CD4-positive, CD25-positive, alpha-beta regulatory T cell (primary cell): ENCODE measurements around the gene SLC38A10. TPM values are rescaled to one million over a fixed set of nuclear protein-coding genes. Genes with fewer than 3 reads are reported as not detected.

ENCODE experiments used
- ATAC-seq, 2 donors: fragments of 150-1000 bp; cut with Tn5 transposase; one replicate each; pipeline ENCODE4 v1.10.0; 2021; ENCODE audit warnings: low read depth in 2 of 2, moderate number of reproducible peaks in 2 of 2, moderate library complexity in 1 of 2
- DNase-seq, 3 donors: peaks; one replicate each; pipeline versions ENCODE4 v3.0.0 to v3.0.0-alpha.2; 2012 to 2022; ENCODE audit warnings: mixed read lengths in 1 of 3
- H3K27ac ChIP-seq: one replicate; pipeline ENCODE4 v1.7.0; 2013; ENCODE audit warnings: mild to moderate bottlenecking, low read length; ENCODE audit not compliant: insufficient read depth, poor library complexity, severe bottlenecking
- H3K27me3 ChIP-seq: one replicate; pipeline ENCODE4 v1.7.0; 2013; ENCODE audit warnings: low read length; ENCODE audit not compliant: control insufficient read depth, insufficient read depth
- H3K36me3 ChIP-seq: one replicate; pipeline ENCODE4 v1.7.0; 2013; ENCODE audit warnings: mild to moderate bottlenecking, low read length, moderate library complexity; ENCODE audit not compliant: control insufficient read depth, insufficient read depth
- H3K4me1 ChIP-seq: 2 replicates; pipeline ENCODE4 v1.7.0; 2013; ENCODE audit warnings: mild to moderate bottlenecking, low read length; ENCODE audit not compliant: insufficient read depth, control insufficient read depth, poor library complexity, severe bottlenecking
- H3K4me3 ChIP-seq: one replicate; pipeline ENCODE4 v1.7.0; 2013; ENCODE audit warnings: low read depth, mild to moderate bottlenecking, low read length, moderate library complexity
- H3K9me3 ChIP-seq, 2 experiments: 1 replicate in 1 of 2; 2 replicates in 1 of 2; pipeline ENCODE4 v1.7.0; 2013; ENCODE audit warnings: low read length in 2 of 2, mild to moderate bottlenecking in 1 of 2, moderate library complexity in 1 of 2; ENCODE audit not compliant: control insufficient read depth in 2 of 2
- H3K27ac Mint-ChIP-seq, 3 donors: one replicate each; pipeline ENCODE4 v1.8.0; 2020 to 2022; ENCODE audit warnings: mild to moderate bottlenecking in 3 of 3, mixed read lengths in 3 of 3, moderate library complexity in 2 of 3
- H3K27me3 Mint-ChIP-seq: one replicate; pipeline ENCODE4 v1.8.0; 2022; ENCODE audit warnings: mild to moderate bottlenecking, mixed read lengths
- H3K36me3 Mint-ChIP-seq: one replicate; pipeline ENCODE4 v1.8.0; 2020; ENCODE audit warnings: mixed read lengths
- H3K4me1 Mint-ChIP-seq, 4 donors: one replicate each; pipeline ENCODE4 v1.8.0; 2020 to 2022; ENCODE audit warnings: mixed read lengths in 4 of 4, mild to moderate bottlenecking in 1 of 4
- H3K4me3 Mint-ChIP-seq, 4 donors: one replicate each; pipeline ENCODE4 v1.8.0; 2020 to 2022; ENCODE audit warnings: mild to moderate bottlenecking in 4 of 4, mixed read lengths in 4 of 4, moderate library complexity in 3 of 4
- H3K9me3 Mint-ChIP-seq, 7 donors: one replicate each; pipeline ENCODE4 v1.8.0; 2020 to 2022; ENCODE audit warnings: mixed read lengths in 7 of 7, mild to moderate bottlenecking in 3 of 7, moderate library complexity in 2 of 7
- polyA plus RNA-seq, 4 donors: library from polyadenylated mRNA; unstranded; fragments of 300-500 nt; fragmentation: Illumina TruSeq; gene quantifications; one replicate each; pipeline ENCODE4 v1.2.3, GENCODE V29; 2021
- total RNA-seq: library from RNA; stranded (reverse); gene quantifications from one replicate; pipeline ENCODE4 v1.2.3, GENCODE V29; 2022

The SLC38A10 gene
- total and polyA plus RNA-seq, 5 donors from 2014 or later, result 38.2 to 66.3 (median 50.1) TPM

DNA sequence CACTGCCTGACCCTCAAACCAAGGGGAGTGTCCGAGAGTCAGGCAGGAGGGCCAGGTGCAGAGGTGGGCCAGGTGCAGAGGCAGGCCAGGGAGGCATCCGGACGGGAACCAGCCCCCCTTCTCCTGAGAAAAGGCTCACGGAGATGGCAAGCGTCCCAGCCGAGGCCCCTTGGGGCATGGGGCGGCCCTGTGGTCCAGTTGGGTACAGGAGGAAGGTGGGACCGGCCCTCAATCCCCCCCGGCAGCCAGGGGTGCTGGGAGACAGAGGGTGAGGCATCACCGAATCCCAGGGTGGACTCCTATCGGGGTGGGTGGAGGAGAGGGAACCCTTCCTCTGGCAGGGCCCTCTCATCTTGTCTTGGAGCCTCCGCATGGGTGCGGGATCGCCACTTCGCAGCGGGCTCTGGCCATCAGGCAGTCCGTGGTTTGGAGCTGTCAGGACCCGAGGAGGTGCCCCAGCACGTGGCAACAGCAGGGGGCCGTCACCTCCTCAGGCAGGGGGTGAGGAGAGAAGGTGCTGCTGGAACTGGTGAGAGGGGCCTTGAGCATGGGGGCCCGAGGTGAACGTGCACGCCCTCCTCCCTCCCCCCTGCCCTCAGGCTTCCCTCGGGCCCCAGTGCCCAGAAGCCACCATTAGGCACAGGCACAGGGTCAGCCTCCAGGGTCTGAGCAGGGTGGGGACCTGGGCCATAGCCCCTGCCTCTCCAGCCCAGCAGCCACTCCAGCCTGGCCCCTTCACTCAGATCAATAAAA is 38.7 kb upstream of the SLC38A10 start:
- Mint-ChIP-seq H3K27ac (no peak overlapping the region), H3K4me3 (no peak overlapping the region), H3K27me3 (peaks cover 19% of the 10 kb centered on the region), H3K4me1 (no peaks in the 10 kb centered on the region), H3K36me3 (no peaks in the 10 kb centered on the region), H3K9me3 (peaks cover 0 to 1% (median 0%) of the 10 kb centered on the region in 7 donors)
- Histone ChIP-seq H3K4me3 (no peak overlapping the region), H3K27ac (no peak overlapping the region), H3K27me3 (no peaks in the 10 kb centered on the region), H3K36me3 (no peaks in the 10 kb centered on the region), H3K4me1 (no peaks in the 10 kb centered on the region), H3K9me3 (no peaks in the 10 kb centered on the region)
- DNase-seq, result no peak
- no peak for ATAC-seq

DNA sequence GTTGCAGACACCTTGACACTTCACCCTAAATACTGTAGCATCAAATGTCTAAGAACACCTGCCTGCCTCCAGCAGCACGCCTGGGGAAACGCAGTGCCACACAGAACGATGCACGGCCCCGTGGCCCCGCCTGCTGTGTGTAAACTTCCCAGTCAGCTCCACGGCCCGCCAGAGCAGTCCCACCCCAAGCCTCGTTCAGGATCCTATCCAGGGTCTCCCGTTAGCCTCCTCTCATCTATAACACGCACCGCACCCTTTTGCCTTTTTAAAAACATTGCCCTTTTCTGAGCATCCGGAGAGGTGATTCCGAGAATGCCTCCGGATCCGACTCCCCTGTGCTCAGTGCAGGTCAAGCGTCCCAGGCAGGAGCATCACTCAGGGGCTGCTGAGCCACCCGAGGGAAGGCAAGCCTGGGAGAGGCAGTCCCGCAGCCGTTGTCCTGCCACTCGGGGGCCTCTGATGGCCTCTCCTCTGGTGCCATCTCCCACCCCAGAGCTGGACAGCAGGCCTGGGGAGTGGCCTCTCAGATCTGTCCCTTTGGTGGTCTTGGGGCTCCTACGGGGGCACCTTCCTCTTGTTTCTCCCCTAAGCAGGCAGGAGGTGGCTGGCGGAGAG is 37.9 kb upstream of the SLC38A10 start:
- no peaks in the 10 kb centered on the region for H3K4me1 Mint-ChIP-seq
- Histone ChIP-seq H3K27me3 (no peaks in the 10 kb centered on the region), H3K9me3 (no peaks in the 10 kb centered on the region), H3K36me3 (no peaks in the 10 kb centered on the region), H3K27ac (no peak overlapping the region), H3K4me3 (no peak overlapping the region), H3K4me1 (no peaks in the 10 kb centered on the region)
- H3K9me3 Mint-ChIP-seq, result peaks cover 0 to 1% (median 0%) of the 10 kb centered on the region in 7 donors
- ATAC-seq (no peak), DNase-seq (no peak)
- H3K4me3 Mint-ChIP-seq, result no peak overlapping the region
- no peaks in the 10 kb centered on the region for H3K36me3 Mint-ChIP-seq
- H3K27me3 Mint-ChIP-seq, result peaks cover 11% of the 10 kb centered on the region
- no peak overlapping the region for H3K27ac Mint-ChIP-seq

GRCh38 chr17:81332118-81332834 is 37.2 kb upstream of the SLC38A10 start:
- no peaks in the 10 kb centered on the region for H3K4me1 Mint-ChIP-seq
- peaks cover 8% of the 10 kb centered on the region for H3K27me3 Mint-ChIP-seq
- H3K36me3 ChIP-seq, result no peaks in the 10 kb centered on the region
- peaks cover 0 to 1% (median 0%) of the 10 kb centered on the region in 7 donors for H3K9me3 Mint-ChIP-seq
- H3K27ac ChIP-seq, result no peak overlapping the region
- ATAC-seq, result no peak
- no peaks in the 10 kb centered on the region for H3K4me1 ChIP-seq
- DNase-seq, result no peak
- H3K36me3 Mint-ChIP-seq, result no peaks in the 10 kb centered on the region
- H3K4me3 ChIP-seq, result no peak overlapping the region
- H3K9me3 ChIP-seq, result no peaks in the 10 kb centered on the region
- no peak overlapping the region for H3K4me3 Mint-ChIP-seq
- H3K27me3 ChIP-seq, result no peaks in the 10 kb centered on the region
- H3K27ac Mint-ChIP-seq, result no peak overlapping the region

- Histone ChIP-seq H3K27ac (no peak overlapping the region), H3K27me3 (no peaks in the 10 kb centered on the region), H3K9me3 (no peaks in the 10 kb centered on the region), H3K4me1 (no peaks in the 10 kb centered on the region), H3K4me3 (no peak overlapping the region), H3K36me3 (no peaks in the 10 kb centered on the region)
- peaks cover 7% of the 10 kb centered on the region for H3K27me3 Mint-ChIP-seq
- H3K4me1 Mint-ChIP-seq, result no peaks in the 10 kb centered on the region
- no peak for ATAC-seq
- H3K9me3 Mint-ChIP-seq, result peaks cover 0 to 1% (median 0%) of the 10 kb centered on the region in 7 donors
- no peak overlapping the region for H3K4me3 Mint-ChIP-seq
- H3K27ac Mint-ChIP-seq, result no peak overlapping the region
- no peaks in the 10 kb centered on the region for H3K36me3 Mint-ChIP-seq
- DNase-seq, result no peak
These were observed 36.5 kb upstream of the SLC38A10 start for GRCh38 chr17:81331527-81332043.

GRCh38 chr17:81330884-81331245 is 35.8 kb upstream of the SLC38A10 start:
- no peak overlapping the region for H3K27ac Mint-ChIP-seq
- Histone ChIP-seq H3K4me1 (no peaks in the 10 kb centered on the region), H3K9me3 (no peaks in the 10 kb centered on the region), H3K27me3 (no peaks in the 10 kb centered on the region), H3K27ac (no peak overlapping the region), H3K36me3 (no peaks in the 10 kb centered on the region), H3K4me3 (no peak overlapping the region)
- H3K4me3 Mint-ChIP-seq, result no peak overlapping the region
- H3K9me3 Mint-ChIP-seq, result peaks cover 0 to 1% (median 0%) of the 10 kb centered on the region in 7 donors
- H3K27me3 Mint-ChIP-seq, result peaks cover 7% of the 10 kb centered on the region
- DNase-seq (no peak), ATAC-seq (no peak)
- H3K36me3 Mint-ChIP-seq, result no peaks in the 10 kb centered on the region
- no peaks in the 10 kb centered on the region for H3K4me1 Mint-ChIP-seq

- Mint-ChIP-seq H3K4me1 (no peaks in the 10 kb centered on the region), H3K36me3 (no peaks in the 10 kb centered on the region), H3K27me3 (peaks cover 7% of the 10 kb centered on the region), H3K9me3 (peaks cover 0 to 1% (median 0%) of the 10 kb centered on the region in 7 donors), H3K4me3 (no peak overlapping the region), H3K27ac (no peak overlapping the region)
- Histone ChIP-seq H3K27me3 (no peaks in the 10 kb centered on the region), H3K9me3 (no peaks in the 10 kb centered on the region), H3K4me1 (no peaks in the 10 kb centered on the region), H3K4me3 (no peak overlapping the region), H3K36me3 (no peaks in the 10 kb centered on the region), H3K27ac (no peak overlapping the region)
- ATAC-seq, result no peak
- no peak for DNase-seq
These were observed 35.1 kb upstream of the SLC38A10 start for GRCh38 chr17:81329927-81330883.
